ENCODE data around the gene GATA6.

Gene GATA6

DNA sequence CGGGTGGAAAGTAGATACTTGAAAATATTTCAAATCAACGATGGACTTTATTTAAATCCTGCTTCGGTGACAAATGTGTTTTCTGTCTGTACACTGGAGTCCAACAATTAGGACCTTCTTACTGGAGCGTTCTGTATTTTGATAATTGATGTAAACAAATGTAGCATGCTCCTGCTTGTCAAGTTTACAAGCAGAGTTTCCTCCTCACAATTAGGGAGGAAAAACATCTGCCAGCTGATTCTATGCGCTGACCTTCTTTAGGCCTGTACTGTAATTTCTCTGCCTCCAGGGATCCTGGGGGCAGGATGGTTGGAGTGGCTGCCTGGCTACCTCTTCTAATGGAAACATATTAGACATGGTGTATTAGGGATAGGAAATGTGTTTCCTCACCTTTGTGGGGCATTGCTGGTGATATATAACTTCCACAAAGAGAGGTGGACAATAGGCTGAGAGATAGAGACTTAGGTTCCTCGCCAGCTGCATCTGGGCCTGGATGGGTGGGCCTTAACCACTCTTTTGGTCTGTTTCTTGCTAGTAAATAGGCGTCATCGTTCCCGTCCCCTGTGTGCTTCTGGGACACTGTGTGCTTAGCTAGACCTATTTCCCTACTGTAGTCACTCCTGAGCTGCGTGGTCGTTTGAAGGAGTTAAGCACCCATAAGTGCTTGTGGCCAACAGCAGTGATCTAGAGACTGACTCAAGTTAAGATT is 19.3 kb downstream of the GATA6 start:
- TF ChIP-seq RAD21 (IDR thresholded peaks at IDR 0.05; ENCODE audit: low read depth) (no peak), CEBPB (IDR thresholded peaks at IDR 0.05) (no peak), NFIC (IDR thresholded peaks at IDR 0.05) (no peak), TAF1 (IDR thresholded peaks at IDR 0.05; ENCODE audit: low read depth) (no peak), FOXM1 (IDR thresholded peaks at IDR 0.05; ENCODE audit: borderline replicate concordance, low read depth) (no peak), CREB1 (IDR thresholded peaks at IDR 0.05; ENCODE audit: low read depth) (no peak), YY1 (IDR thresholded peaks at IDR 0.05; ENCODE audit: low read depth) (no peak)
- TF ChIP-seq, protein P1, sequence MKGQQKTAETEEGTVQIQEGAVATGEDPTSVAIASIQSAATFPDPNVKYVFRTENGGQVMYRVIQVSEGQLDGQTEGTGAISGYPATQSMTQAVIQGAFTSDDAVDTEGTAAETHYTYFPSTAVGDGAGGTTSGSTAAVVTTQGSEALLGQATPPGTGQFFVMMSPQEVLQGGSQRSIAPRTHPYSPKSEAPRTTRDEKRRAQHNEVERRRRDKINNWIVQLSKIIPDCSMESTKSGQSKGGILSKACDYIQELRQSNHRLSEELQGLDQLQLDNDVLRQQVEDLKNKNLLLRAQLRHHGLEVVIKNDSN (IDR thresholded peaks at IDR 0.05): no peak
- TF ChIP-seq, protein P2, sequence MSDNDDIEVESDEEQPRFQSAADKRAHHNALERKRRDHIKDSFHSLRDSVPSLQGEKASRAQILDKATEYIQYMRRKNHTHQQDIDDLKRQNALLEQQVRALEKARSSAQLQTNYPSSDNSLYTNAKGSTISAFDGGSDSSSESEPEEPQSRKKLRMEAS (IDR thresholded peaks at IDR 0.05): no peak

DNA sequence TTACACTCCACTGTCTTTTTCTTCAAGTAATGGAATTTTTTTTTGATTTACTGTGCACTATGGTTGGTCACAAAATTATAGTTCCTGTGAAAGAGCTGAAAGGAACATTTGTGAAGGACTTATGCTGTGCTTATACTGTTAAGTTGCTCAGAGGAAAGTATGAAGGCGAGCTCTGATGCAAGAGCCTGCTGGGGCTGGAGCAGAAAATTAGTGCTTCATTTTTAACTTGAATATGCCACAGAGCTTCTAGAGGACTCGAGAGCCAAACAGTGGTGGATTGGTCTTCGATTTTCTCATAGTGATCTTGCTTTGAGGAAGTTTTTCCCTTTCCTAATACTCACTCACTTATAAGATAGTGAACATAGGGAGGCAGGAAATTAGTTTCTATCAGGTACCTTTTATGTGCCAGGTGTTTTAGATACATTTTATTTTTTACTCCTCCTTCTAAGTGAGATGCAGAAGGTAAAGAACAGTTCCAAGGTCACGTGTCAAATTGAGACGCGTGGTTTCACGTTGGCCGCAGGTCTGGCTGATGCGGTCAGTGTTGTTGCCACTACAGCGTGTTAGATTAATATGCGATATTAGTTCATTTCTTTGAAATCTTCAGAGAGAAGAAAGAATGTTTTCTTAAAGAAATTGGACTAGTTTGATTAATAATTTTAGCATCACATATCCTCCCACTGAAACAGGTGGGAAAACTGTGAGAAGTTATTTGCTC is 20.2 kb downstream of the GATA6 start:
- TF ChIP-seq NFIC (IDR thresholded peaks at IDR 0.05) (no peak), YY1 (IDR thresholded peaks at IDR 0.05; ENCODE audit: low read depth) (no peak)
- TF ChIP-seq, protein P3, sequence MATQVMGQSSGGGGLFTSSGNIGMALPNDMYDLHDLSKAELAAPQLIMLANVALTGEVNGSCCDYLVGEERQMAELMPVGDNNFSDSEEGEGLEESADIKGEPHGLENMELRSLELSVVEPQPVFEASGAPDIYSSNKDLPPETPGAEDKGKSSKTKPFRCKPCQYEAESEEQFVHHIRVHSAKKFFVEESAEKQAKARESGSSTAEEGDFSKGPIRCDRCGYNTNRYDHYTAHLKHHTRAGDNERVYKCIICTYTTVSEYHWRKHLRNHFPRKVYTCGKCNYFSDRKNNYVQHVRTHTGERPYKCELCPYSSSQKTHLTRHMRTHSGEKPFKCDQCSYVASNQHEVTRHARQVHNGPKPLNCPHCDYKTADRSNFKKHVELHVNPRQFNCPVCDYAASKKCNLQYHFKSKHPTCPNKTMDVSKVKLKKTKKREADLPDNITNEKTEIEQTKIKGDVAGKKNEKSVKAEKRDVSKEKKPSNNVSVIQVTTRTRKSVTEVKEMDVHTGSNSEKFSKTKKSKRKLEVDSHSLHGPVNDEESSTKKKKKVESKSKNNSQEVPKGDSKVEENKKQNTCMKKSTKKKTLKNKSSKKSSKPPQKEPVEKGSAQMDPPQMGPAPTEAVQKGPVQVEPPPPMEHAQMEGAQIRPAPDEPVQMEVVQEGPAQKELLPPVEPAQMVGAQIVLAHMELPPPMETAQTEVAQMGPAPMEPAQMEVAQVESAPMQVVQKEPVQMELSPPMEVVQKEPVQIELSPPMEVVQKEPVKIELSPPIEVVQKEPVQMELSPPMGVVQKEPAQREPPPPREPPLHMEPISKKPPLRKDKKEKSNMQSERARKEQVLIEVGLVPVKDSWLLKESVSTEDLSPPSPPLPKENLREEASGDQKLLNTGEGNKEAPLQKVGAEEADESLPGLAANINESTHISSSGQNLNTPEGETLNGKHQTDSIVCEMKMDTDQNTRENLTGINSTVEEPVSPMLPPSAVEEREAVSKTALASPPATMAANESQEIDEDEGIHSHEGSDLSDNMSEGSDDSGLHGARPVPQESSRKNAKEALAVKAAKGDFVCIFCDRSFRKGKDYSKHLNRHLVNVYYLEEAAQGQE (IDR thresholded peaks at IDR 0.05; ENCODE audit: low read depth): no peak

DNA sequence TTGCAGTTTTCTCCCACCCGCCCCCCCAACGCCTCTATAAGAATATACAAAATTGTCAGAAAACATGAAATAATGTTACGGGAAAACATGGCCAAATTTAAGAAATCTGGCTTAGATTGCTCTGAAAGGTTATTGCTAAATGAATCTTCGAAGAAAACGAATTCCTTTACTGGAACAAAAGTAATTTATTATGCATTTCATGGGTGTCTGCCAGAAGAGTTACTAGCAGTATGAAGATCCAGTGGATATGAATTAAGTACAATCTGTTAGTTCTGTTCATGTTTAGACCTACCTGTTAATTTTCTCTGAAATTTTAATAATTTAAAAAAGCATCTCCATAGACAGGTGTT is 21.9 kb downstream of the GATA6 start:
- TF ChIP-seq YY1 (IDR thresholded peaks at IDR 0.05; ENCODE audit: low read depth): no peak
- TF ChIP-seq NFIC (IDR thresholded peaks at IDR 0.05): no peak
- no peak for TF ChIP-seq ZBTB7A (IDR thresholded peaks at IDR 0.05; ENCODE audit: low read depth)
- TF ChIP-seq, protein P2 (IDR thresholded peaks at IDR 0.05): no peak
- no peak for TF ChIP-seq EGR1 (IDR thresholded peaks at IDR 0.05)
- TF ChIP-seq, protein P1 (IDR thresholded peaks at IDR 0.05): no peak
- TF ChIP-seq EP300 (IDR thresholded peaks at IDR 0.05; ENCODE audit: borderline replicate concordance): no peak
- no peak for TF ChIP-seq TEAD4 (IDR thresholded peaks at IDR 0.05)
- TF ChIP-seq CREB1 (IDR thresholded peaks at IDR 0.05; ENCODE audit: low read depth): no peak
- TF ChIP-seq TAF1 (IDR thresholded peaks at IDR 0.05; ENCODE audit: low read depth): no peak
- no peak for TF ChIP-seq FOXM1 (IDR thresholded peaks at IDR 0.05; ENCODE audit: borderline replicate concordance, low read depth)
- TF ChIP-seq, protein P3 (IDR thresholded peaks at IDR 0.05; ENCODE audit: low read depth): no peak
- TF ChIP-seq RAD21 (IDR thresholded peaks at IDR 0.05; ENCODE audit: low read depth): no peak
- TF ChIP-seq TCF12 (IDR thresholded peaks at IDR 0.05; ENCODE audit: low read depth): no peak
- TF ChIP-seq CEBPB (IDR thresholded peaks at IDR 0.05): no peak

DNA sequence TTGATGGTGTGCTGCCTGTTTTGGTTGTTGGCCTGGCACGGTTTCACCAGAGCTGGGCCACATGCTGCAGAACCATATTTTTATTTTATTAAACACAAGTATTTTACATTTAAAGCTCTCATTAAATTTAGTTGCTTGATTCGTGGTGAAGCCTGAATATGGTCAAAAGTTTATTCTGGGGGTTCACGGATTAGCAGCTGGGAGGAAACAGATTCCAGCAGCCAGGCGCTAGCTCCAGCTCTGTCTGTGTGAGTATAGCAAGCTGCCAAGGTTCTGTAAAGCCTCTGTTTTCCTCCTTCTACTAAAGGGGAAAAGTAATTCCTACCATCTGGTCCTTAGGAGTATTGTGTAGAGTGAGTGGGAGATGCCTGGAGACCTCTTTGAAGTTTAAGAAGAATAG is 22.5 kb downstream of the GATA6 start:
- TF ChIP-seq, protein P1 (IDR thresholded peaks at IDR 0.05): no peak
- TF ChIP-seq FOXM1 (IDR thresholded peaks at IDR 0.05; ENCODE audit: borderline replicate concordance, low read depth): no peak
- TF ChIP-seq, protein P3 (IDR thresholded peaks at IDR 0.05; ENCODE audit: low read depth): no peak
- no peak for TF ChIP-seq RAD21 (IDR thresholded peaks at IDR 0.05; ENCODE audit: low read depth)
- no peak for TF ChIP-seq NFIC (IDR thresholded peaks at IDR 0.05)
- no peak for TF ChIP-seq CEBPB (IDR thresholded peaks at IDR 0.05)
- no peak for TF ChIP-seq YY1 (IDR thresholded peaks at IDR 0.05; ENCODE audit: low read depth)
- no peak for TF ChIP-seq ZBTB7A (IDR thresholded peaks at IDR 0.05; ENCODE audit: low read depth)
- TF ChIP-seq, protein P2 (IDR thresholded peaks at IDR 0.05): no peak
- no peak for TF ChIP-seq TEAD4 (IDR thresholded peaks at IDR 0.05)
- TF ChIP-seq TAF1 (IDR thresholded peaks at IDR 0.05; ENCODE audit: low read depth): no peak
- TF ChIP-seq TCF12 (IDR thresholded peaks at IDR 0.05; ENCODE audit: low read depth): no peak
- TF ChIP-seq EGR1 (IDR thresholded peaks at IDR 0.05): no peak
